CD4-positive, alpha-beta T cell (primary cell): Measurements from ENCODE around the gene ARHGEF37. TPM values are rescaled to one million over a fixed set of nuclear protein-coding genes. Genes with fewer than 3 reads are reported as not detected.

Source experiments
- ATAC-seq: fragments of 200-7000 bp; cut with Tn5 transposase; one replicate; pipeline ENCODE4 v1.10.0; 2022; ENCODE audit warnings: mild to moderate bottlenecking; ENCODE audit not compliant: poor library complexity
- CTCF ChIA-PET: fragments of 350-600 bp; sonication (Branson Sonifier 250); formaldehyde crosslinking; loops from one replicate; lab custom pipeline; 2021; ENCODE audit warnings: antibody characterized with exemption, inconsistent platforms; lab: Charles Lee
- POLR2A ChIA-PET: fragments of 350-600 bp; sonication (Branson Sonifier 250); formaldehyde crosslinking; loops from one replicate; lab custom pipeline; 2021; ENCODE audit warnings: antibody characterized with exemption, inconsistent platforms; lab: Charles Lee
- DNase-seq, 14 experiments: peaks; one replicate each; pipeline ENCODE4 v3.0.0-alpha.2; 2013 to 2020; ENCODE audit warnings: mixed read lengths in 2 of 14
- H3K27ac ChIP-seq, 2 donors: one replicate each; pipeline versions ENCODE4 v1.5.1 to v1.7.0; 2013; ENCODE audit warnings: low read length in 2 of 2, low read depth in 1 of 2, mild to moderate bottlenecking in 1 of 2
- H3K27me3 ChIP-seq, 2 experiments: 1 replicate in 1 of 2; 2 replicates in 1 of 2; pipeline versions ENCODE4 v1.6.1 to v1.7.0; 2013; ENCODE audit warnings: low read length in 2 of 2, control low read depth in 1 of 2, mild to moderate bottlenecking in 1 of 2, moderate library complexity in 1 of 2; ENCODE audit not compliant: insufficient read depth in 2 of 2, control insufficient read depth in 1 of 2
- H3K36me3 ChIP-seq: one replicate; pipeline ENCODE4 v1.6.1; 2013; ENCODE audit warnings: low read length, control low read depth; ENCODE audit not compliant: insufficient read depth
- H3K4me1 ChIP-seq: one replicate; pipeline ENCODE4 v1.6.1; 2013; ENCODE audit warnings: low read length, control low read depth; ENCODE audit not compliant: insufficient read depth
- H3K4me3 ChIP-seq: one replicate; pipeline ENCODE4 v1.5.1; 2013; ENCODE audit warnings: mild to moderate bottlenecking, low read length, moderate library complexity
- H3K9me3 ChIP-seq, 2 experiments: 1 replicate in 1 of 2; 2 replicates in 1 of 2; pipeline versions ENCODE4 v1.6.1 to v1.7.0; 2013; ENCODE audit warnings: low read length in 2 of 2, mild to moderate bottlenecking in 2 of 2, control low read depth in 1 of 2, moderate library complexity in 1 of 2; ENCODE audit not compliant: control insufficient read depth in 1 of 2, insufficient read depth in 1 of 2
- H3K27ac Mint-ChIP-seq: one replicate; pipeline ENCODE4 v1.8.0; 2020; ENCODE audit warnings: mixed read lengths
- H3K27me3 Mint-ChIP-seq: one replicate; pipeline ENCODE4 v1.8.0; 2021; ENCODE audit warnings: mixed read lengths
- H3K36me3 Mint-ChIP-seq: one replicate; pipeline ENCODE4 v1.8.0; 2021; ENCODE audit warnings: low read depth, mixed read lengths
- H3K4me1 Mint-ChIP-seq: one replicate; pipeline ENCODE4 v1.8.0; 2021; ENCODE audit warnings: low read depth, mixed read lengths
- H3K4me3 Mint-ChIP-seq: one replicate; pipeline ENCODE4 v1.8.0; 2020; ENCODE audit warnings: mild to moderate bottlenecking, mixed read lengths
- H3K9me3 Mint-ChIP-seq: one replicate; pipeline ENCODE4 v1.8.0; 2020; ENCODE audit warnings: mixed read lengths
- intact Hi-C, 2 experiments: fragments of 100-400 bp; cut with DNase I in 1 of 2; cut with micrococcal nuclease in 1 of 2; formaldehyde crosslinking; loops; one replicate each; pipeline versions ENCODE4 v1.15.1 to v1.9.0; 2023 to 2025; cut with DNase I, micrococcal nuclease
- total RNA-seq, 174 experiments: library from RNA in 2 of 174; stranded (reverse) in 2 of 174; gene quantifications; one replicate each; pipeline ENCODE4 v1.2.3 and lab custom pipeline; 2021 to 2026
- TF ChIP-seq, protein P1 (sequence below): fragments of 200-600 bp; IDR thresholded peaks from one replicate; pipeline ENCODE4 v1.8.0; 2022; ENCODE audit warnings: antibody characterized with exemption, mild to moderate bottlenecking

ARHGEF37 gene
- total RNA-seq, 2 experiments from 2014 or later = 0.41 TPM; not detected in 1

DNA sequence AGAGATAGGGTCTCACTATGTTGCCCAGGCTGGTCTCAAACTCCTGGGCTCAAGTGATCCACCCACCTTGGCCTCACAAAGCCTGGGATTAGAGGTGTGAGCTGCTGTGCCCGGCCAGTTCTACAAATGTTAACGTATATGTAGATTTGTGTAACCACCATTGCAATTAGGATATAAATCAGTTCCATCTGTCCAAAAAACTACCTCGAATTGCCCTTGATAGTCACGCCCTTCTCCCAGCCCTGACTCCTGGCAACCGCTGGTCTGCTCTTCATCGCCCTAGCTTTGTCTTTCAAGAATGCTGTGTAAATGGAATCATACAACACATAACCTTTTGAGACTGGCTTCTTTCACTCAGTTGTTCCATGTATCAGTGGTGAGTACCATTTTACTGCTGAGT lies 102.7 kb downstream of the ARHGEF37 start:
- Mint-ChIP-seq H3K9me3 (no peaks in the 10 kb centered on the region), H3K27me3 (peaks cover 44% of the 10 kb centered on the region), H3K36me3 (no peaks in the 10 kb centered on the region), H3K4me1 (no peaks in the 10 kb centered on the region), H3K27ac (no peak overlapping the region), H3K4me3 (no peak overlapping the region)
- no peaks in the 10 kb centered on the region for H3K36me3 ChIP-seq
- ATAC-seq (no peak), DNase-seq (no peak)
- ChIA-PET CTCF (interaction anchor here (0.7 kb wide), 1 partner anchor 17 kb away, joined by 4 read pairs; no protein-coding TSS in a partner anchor), POLR2A (no interaction called here)
- TF ChIP-seq, protein P1, sequence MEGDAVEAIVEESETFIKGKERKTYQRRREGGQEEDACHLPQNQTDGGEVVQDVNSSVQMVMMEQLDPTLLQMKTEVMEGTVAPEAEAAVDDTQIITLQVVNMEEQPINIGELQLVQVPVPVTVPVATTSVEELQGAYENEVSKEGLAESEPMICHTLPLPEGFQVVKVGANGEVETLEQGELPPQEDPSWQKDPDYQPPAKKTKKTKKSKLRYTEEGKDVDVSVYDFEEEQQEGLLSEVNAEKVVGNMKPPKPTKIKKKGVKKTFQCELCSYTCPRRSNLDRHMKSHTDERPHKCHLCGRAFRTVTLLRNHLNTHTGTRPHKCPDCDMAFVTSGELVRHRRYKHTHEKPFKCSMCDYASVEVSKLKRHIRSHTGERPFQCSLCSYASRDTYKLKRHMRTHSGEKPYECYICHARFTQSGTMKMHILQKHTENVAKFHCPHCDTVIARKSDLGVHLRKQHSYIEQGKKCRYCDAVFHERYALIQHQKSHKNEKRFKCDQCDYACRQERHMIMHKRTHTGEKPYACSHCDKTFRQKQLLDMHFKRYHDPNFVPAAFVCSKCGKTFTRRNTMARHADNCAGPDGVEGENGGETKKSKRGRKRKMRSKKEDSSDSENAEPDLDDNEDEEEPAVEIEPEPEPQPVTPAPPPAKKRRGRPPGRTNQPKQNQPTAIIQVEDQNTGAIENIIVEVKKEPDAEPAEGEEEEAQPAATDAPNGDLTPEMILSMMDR = no peak
- no peaks in the 10 kb centered on the region for H3K9me3 ChIP-seq
- H3K4me1 ChIP-seq = no peaks in the 10 kb centered on the region
- intact Hi-C loops = no loop called here
- no peak overlapping the region for H3K27ac ChIP-seq
- peaks cover 8 to 16% of the 10 kb centered on the region in 2 experiments for H3K27me3 ChIP-seq
- no peak overlapping the region for H3K4me3 ChIP-seq

DNA sequence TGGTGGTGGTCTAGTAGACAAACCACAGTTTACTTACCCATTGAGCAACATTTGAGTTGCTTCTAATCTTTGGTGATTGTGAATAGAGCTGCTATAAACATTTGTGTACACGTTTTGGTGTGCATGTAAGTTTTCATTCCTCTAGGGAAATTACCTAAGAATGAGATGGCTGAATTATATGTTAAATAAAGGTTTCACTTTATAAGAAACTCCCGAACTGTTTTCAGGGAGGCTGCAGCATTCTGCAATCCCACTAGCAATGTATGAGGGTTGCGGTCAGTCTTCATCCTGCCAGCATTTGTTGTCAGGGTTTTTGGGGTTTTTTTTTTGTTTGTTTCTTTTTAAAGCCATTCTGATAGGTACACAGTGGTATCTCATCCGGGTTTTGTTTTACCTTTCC lies 103.1 kb downstream of the ARHGEF37 start:
- H3K4me3 Mint-ChIP-seq = no peak overlapping the region
- CTCF ChIA-PET = no interaction called here
- Histone ChIP-seq H3K27me3 (peaks cover 8 to 16% of the 10 kb centered on the region in 2 experiments), H3K4me3 (no peak overlapping the region), H3K36me3 (no peaks in the 10 kb centered on the region), H3K4me1 (no peaks in the 10 kb centered on the region), H3K27ac (no peak overlapping the region), H3K9me3 (no peaks in the 10 kb centered on the region)
- no peak overlapping the region for H3K27ac Mint-ChIP-seq
- DNase-seq = no peak
- ATAC-seq = no peak
- H3K36me3 Mint-ChIP-seq = no peaks in the 10 kb centered on the region
- intact Hi-C loops = no loop called here
- POLR2A ChIA-PET = no interaction called here
- TF ChIP-seq, protein P1 = no peak
- H3K27me3 Mint-ChIP-seq = peaks cover 48% of the 10 kb centered on the region
- no peaks in the 10 kb centered on the region for H3K9me3 Mint-ChIP-seq
- no peaks in the 10 kb centered on the region for H3K4me1 Mint-ChIP-seq

Other genes starting within 250 kb of the ARHGEF37 start
- gene GRPEL2, start 236.0 kb upstream of the ARHGEF37 start, total RNA-seq = 10 to 100 TPM; 20.8 to 22.5 TPM
- gene PCYOX1L, start 223.5 kb upstream of the ARHGEF37 start, total RNA-seq = 10 to 100 TPM; 22.9 to 24.8 TPM
- gene IL17B, start 202.2 kb upstream of the ARHGEF37 start, total RNA-seq = not detected
- 100 to 1,000 TPM; 201 to 217 TPM for gene CSNK1A1, start 30.1 kb upstream of the ARHGEF37 start, total RNA-seq
- 1 to 10 TPM; 1.8 to 2.3 TPM for gene PPARGC1B, start 148.8 kb downstream of the ARHGEF37 start, total RNA-seq